SK-N-SH treated with all-trans-retinoic acid at 6 μM for 48 hours (cell line): ENCODE measurements around the gene AKT1S1.

ENCODE experiments used
- OSR1 ChIP-seq: fragments of 250-450 bp; sonication (Bioruptor Pico); IDR thresholded peaks from 2 replicates; pipeline ENCODE4 v1.8.0; 2022; ENCODE audit warnings: moderate library complexity, mild to moderate bottlenecking, inconsistent platforms
- RARB ChIP-seq: fragments of 250-450 bp; sonication (Bioruptor Pico); IDR thresholded peaks from 2 replicates; pipeline ENCODE4 v1.8.0; 2021; ENCODE audit warnings: mild to moderate bottlenecking, moderate library complexity
- ZC3H10 ChIP-seq: fragments of 250-450 bp; sonication (Bioruptor Pico); IDR thresholded peaks from 2 replicates; pipeline ENCODE4 v1.5.1; 2021; ENCODE audit warnings: mild to moderate bottlenecking, moderate library complexity
- ZFP3 ChIP-seq: fragments of 250-450 bp; sonication (Bioruptor Pico); IDR thresholded peaks from 2 replicates; pipeline ENCODE4 v1.5.0; 2020; ENCODE audit warnings: mild to moderate bottlenecking, moderate library complexity
- ZFP30 ChIP-seq: fragments of 450-650 bp; formaldehyde crosslinking; IDR thresholded peaks from 2 replicates; pipeline ENCODE4 v1.5.0; 2022; ENCODE audit warnings: mild to moderate bottlenecking, moderate library complexity
- ZNF70 ChIP-seq: fragments of 450-650 bp; formaldehyde crosslinking; IDR thresholded peaks from 2 replicates; pipeline ENCODE4 v1.5.0; 2020; ENCODE audit warnings: mild to moderate bottlenecking, moderate library complexity

GRCh38 chr19:49894011-49894664 lies 17.0 kb upstream of the AKT1S1 start:
- no peak for TF ChIP-seq OSR1
- no peak for TF ChIP-seq RARB (CRISPR knock-in tag)
- no peak for TF ChIP-seq ZFP3 (CRISPR knock-in tag)
- TF ChIP-seq ZC3H10 (CRISPR knock-in tag), result no peak
- no peak for TF ChIP-seq ZFP30 (CRISPR knock-in tag)
- no peak for TF ChIP-seq ZNF70 (CRISPR knock-in tag)
